Transverse colon (tissue), 4 donors: ENCODE results near the gene ATRIP. TPM values are rescaled to one million over a fixed set of nuclear protein-coding genes. Genes with fewer than 3 reads are reported as not detected.

Experiments used
- DNase-seq: peaks from one replicate; pipeline ENCODE4 v3.0.0-alpha.2; 2019
- H3K27ac ChIP-seq, 4 donors: fragments of 200-600 bp; sonication (generic); 2 replicates each; pipeline ENCODE4 v1.5.1; 2016 to 2018; ENCODE audit warnings: inconsistent platforms in 4 of 4
- H3K27me3 ChIP-seq: fragments of 200-600 bp; sonication (generic); 2 replicates; pipeline ENCODE4 v1.5.1; 2017; ENCODE audit warnings: inconsistent platforms
- H3K36me3 ChIP-seq, 4 donors: fragments of 200-600 bp; sonication (generic); 2 replicates each; pipeline ENCODE4 v1.5.1; 2017 to 2019; ENCODE audit warnings: inconsistent platforms in 4 of 4
- H3K4me1 ChIP-seq, 4 donors: fragments of 200-600 bp; sonication (generic); 2 replicates each; pipeline ENCODE4 v1.5.1; 2017 to 2020; ENCODE audit warnings: inconsistent platforms in 4 of 4
- H3K4me3 ChIP-seq, 4 donors: fragments of 200-600 bp; sonication (generic); 1 replicate in 1 of 4; 2 replicates in 3 of 4; pipeline versions ENCODE4 v1.5.1 to v1.6.1; 2017 to 2019; ENCODE audit warnings: inconsistent platforms in 4 of 4
- H3K9me3 ChIP-seq, 2 donors: fragments of 200-600 bp; sonication (generic); 2 replicates each; pipeline ENCODE4 v1.5.1; 2017 to 2019; ENCODE audit warnings: inconsistent platforms in 2 of 2
- CTCF ChIP-seq, 5 experiments: fragments of 200-600 bp in 3 of 5; fragments of 450-650 bp in 2 of 5; sonication (generic) in 3 of 5; IDR thresholded peaks; 1 replicate in 2 of 5; 2 replicates in 3 of 5; pipeline ENCODE4 v1.5.1; 2016 to 2017; ENCODE audit warnings: antibody characterized with exemption in 5 of 5, inconsistent platforms in 3 of 5, mild to moderate bottlenecking in 2 of 5, moderate library complexity in 1 of 5
- EP300 ChIP-seq: sonication (generic); formaldehyde crosslinking; IDR thresholded peaks from one replicate; pipeline ENCODE4 v1.6.1; 2017; ENCODE audit warnings: antibody characterized with exemption, low read depth
- POLR2A ChIP-seq: fragments of 450-650 bp; IDR thresholded peaks from one replicate; pipeline ENCODE4 v1.6.1; 2016; ENCODE audit warnings: antibody characterized with exemption, mild to moderate bottlenecking, moderate library complexity
- POLR2AphosphoS5 ChIP-seq, 3 donors: sonication (generic); formaldehyde crosslinking; IDR thresholded peaks; one replicate each; pipeline ENCODE4 v1.6.1; 2016; ENCODE audit warnings: antibody characterized with exemption in 3 of 3
- WGBS, 2 donors: methylation state at CpG; one replicate each; pipeline ENCODE4 v1.1.5; 2018; ENCODE audit warnings: low coverage in 1 of 2; 5-methylcytosine and 5-hydroxymethylcytosine counted together
- in situ Hi-C, 4 donors: fragments of 200-750 bp; cut with MboI; loops; one replicate each; pipeline versions ENCODE4 v1.15.0 to v1.15.1; 2017; ENCODE audit warnings: low sequenced_read_pairs in 3 of 4, low pct_ligation_motif_present in 1 of 4, low pct_unique_long_range_greater_than_20kb in 1 of 4
- intact Hi-C: fragments of 100-400 bp; cut with DNase I; formaldehyde crosslinking; loops from one replicate; pipeline ENCODE4 v1.15.1; 2023; ENCODE audit warnings: low total_unique reads
- total RNA-seq, 4 donors: library from RNA; depleted of rRNA; stranded (reverse); fragments of >200 nt; gene quantifications; one replicate each; pipeline ENCODE4 v1.1.0, GENCODE V29; 2016

Gene ATRIP
- total RNA-seq, 4 donors from 2014 or later = 1.8 to 4.4 (median 2.9) TPM

GRCh38 chr3:48430708-48431101 is 15.8 kb upstream of the ATRIP start:
- Histone ChIP-seq H3K9me3 (no peaks in the 10 kb centered on the region), H3K27me3 (no peaks in the 10 kb centered on the region), H3K4me3 (no peak overlapping the region), H3K27ac (peak overlapping the region; percentile 90 to 97 (median 92)), H3K4me1 (peaks cover 34 to 70% (median 59%) of the 10 kb centered on the region in 4 donors), H3K36me3 (no peaks in the 10 kb centered on the region)
- in situ Hi-C loops (loop anchor here in 1 of 4 donors (10.0 kb wide), 1 partner anchor 156 kb away; no protein-coding TSS in a partner anchor), intact Hi-C loops (loop anchor here (2.0 to 10.0 kb wide), 2 partner anchors 28 to 156 kb away; no protein-coding TSS in a partner anchor)
- DNase-seq = no peak
- WGBS, 2 donors = 73 to 83% methylated on average over 1 of the region's 1 CpG
- no peak for TF ChIP-seq POLR2AphosphoS5 (IDR thresholded peaks at IDR 0.05)
- no peak for TF ChIP-seq POLR2A
- TF ChIP-seq CTCF (IDR thresholded peaks at IDR 0.05) = no peak
- no peak for TF ChIP-seq EP300

DNA sequence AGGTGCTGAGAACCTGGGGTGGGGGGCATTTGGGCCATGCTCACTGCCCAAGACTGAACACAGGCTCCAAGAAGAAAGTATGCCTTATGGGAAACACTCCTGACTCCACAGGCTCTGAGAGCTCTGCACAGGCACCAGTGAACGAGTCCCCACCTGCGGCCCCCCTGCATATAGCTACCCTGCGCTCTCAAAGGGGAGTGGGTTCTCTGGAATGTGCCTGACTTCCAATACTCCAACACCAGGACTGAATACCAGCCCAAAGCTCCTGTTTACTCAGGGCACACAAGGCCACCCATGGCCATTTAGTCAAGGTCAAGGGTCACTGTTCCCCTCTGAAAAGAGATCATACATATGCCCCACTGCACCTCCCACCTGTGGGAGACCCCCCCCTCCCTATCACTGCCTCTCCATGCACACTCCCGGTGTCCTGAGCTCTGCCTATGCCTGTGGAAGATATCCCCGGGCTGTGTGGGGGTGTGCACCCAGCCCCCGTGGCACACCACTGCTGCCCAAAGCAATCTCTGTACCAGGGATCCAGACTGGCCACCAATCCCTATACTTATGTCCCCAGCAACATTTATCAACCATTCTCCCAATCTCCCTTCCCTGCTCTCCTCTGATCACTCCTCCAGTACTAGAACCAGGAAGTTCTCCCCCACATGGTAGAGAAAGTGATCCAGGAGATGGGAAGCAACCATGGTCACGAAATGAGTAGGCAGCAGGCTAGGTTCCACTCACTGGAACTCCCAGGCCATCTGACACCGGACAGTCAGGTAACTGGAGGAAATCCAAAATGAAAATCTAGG is 15.1 kb upstream of the ATRIP start:
- peak; percentile 6 for DNase-seq
- H3K27ac ChIP-seq = peak overlapping the region; percentile 90 to 97 (median 92)
- in situ Hi-C loops = loop anchor here in 1 of 4 donors (10.0 kb wide), 1 partner anchor 157 kb away; no protein-coding TSS in a partner anchor
- H3K4me3 ChIP-seq = no peak overlapping the region
- 50 to 80% methylated on average over 1 to 6 of the region's 8 CpGs for WGBS, 2 donors
- TF ChIP-seq CTCF (IDR thresholded peaks at IDR 0.05) (no peak), POLR2AphosphoS5 (IDR thresholded peaks at IDR 0.05) (no peak), EP300 (no peak), POLR2A (no peak)
- H3K36me3 ChIP-seq = no peaks in the 10 kb centered on the region
- intact Hi-C loops = loop anchor here (2.0 to 10.0 kb wide), 2 partner anchors 29 to 157 kb away; no protein-coding TSS in a partner anchor
- no peaks in the 10 kb centered on the region for H3K27me3 ChIP-seq
- no peaks in the 10 kb centered on the region for H3K9me3 ChIP-seq
- peaks cover 28 to 64% (median 53%) of the 10 kb centered on the region in 4 donors for H3K4me1 ChIP-seq

- intact Hi-C loops (loop anchor here (10.0 kb wide), 1 partner anchor 158 kb away; no protein-coding TSS in a partner anchor), in situ Hi-C loops (loop anchor here in 1 of 4 donors (10.0 kb wide), 1 partner anchor 158 kb away; no protein-coding TSS in a partner anchor)
- peak; percentile 25 for DNase-seq
- WGBS, 2 donors = 85% methylated on average over 16 of the region's 16 CpGs; no CpG with 5 or more reads in 1 of the 2 donors
- no peak for TF ChIP-seq EP300
- no peak for TF ChIP-seq POLR2AphosphoS5 (IDR thresholded peaks at IDR 0.05)
- peak in 4 of 5 experiments; percentile 6 to 25 (median 20) for TF ChIP-seq CTCF (IDR thresholded peaks at IDR 0.05)
- peak overlapping the region; percentile 75 to 86 (median 80) for H3K27ac ChIP-seq
- H3K9me3 ChIP-seq = no peaks in the 10 kb centered on the region
- no peak overlapping the region for H3K4me3 ChIP-seq
- H3K36me3 ChIP-seq = no peaks in the 10 kb centered on the region
- peaks cover 17 to 51% (median 40%) of the 10 kb centered on the region in 4 donors for H3K4me1 ChIP-seq
- H3K27me3 ChIP-seq = no peaks in the 10 kb centered on the region
Observed at GRCh38 chr3:48432411-48433371, 13.8 kb upstream of the ATRIP start.
